Motor neuron (in vitro differentiated cells): ENCODE results near the gene NDUFS8. TPM values are rescaled to one million over a fixed set of nuclear protein-coding genes. Genes with fewer than 3 reads are reported as not detected.
A peak's percentile ranks its signal among the peaks of the same experiment; 100 is the strongest.

Experiments
- ATAC-seq, 8 experiments: fragments of 200-7000 bp; cut with Tn5 transposase; replicated peaks in 6 of 8; 2 replicates each; pipeline ENCODE4 v1.8.0; 2021; ENCODE audit warnings: mild to moderate bottlenecking in 8 of 8, moderate library complexity in 8 of 8
- H3K27ac ChIP-seq, 2 donors: fragments of 250-450 bp; sonication (Bioruptor Pico); 2 replicates each; pipeline ENCODE4 v1.9.0; 2021; ENCODE audit warnings: antibody characterized with exemption in 2 of 2, mild to moderate bottlenecking in 2 of 2, moderate library complexity in 1 of 2
- H3K4me1 ChIP-seq, 2 donors: fragments of 250-450 bp; sonication (Bioruptor Pico); replicated peaks in 1 of 2; 2 replicates each; pipeline ENCODE4 v1.6.1; 2021; ENCODE audit warnings: antibody characterized with exemption in 2 of 2, mild to moderate bottlenecking in 2 of 2, moderate library complexity in 1 of 2
- H3K4me3 ChIP-seq, 5 donors: fragments of 250-450 bp; sonication (Bioruptor Pico); 2 replicates each; pipeline ENCODE4 v1.9.0; 2021; ENCODE audit warnings: antibody characterized with exemption in 5 of 5, mild to moderate bottlenecking in 5 of 5, moderate library complexity in 4 of 5
- WGBS, 10 experiments: fragments of 450-650 bp; shearing (Covaris generic); methylation state at CpG; one replicate each; pipeline ENCODE4 v1.0.0; 2022; 5-methylcytosine and 5-hydroxymethylcytosine counted together
- in situ Hi-C, 9 experiments: fragments of 400-800 bp; cut with MboI; loops; one replicate each; pipeline ENCODE4 v1.15.0; 2021; ENCODE audit warnings: low sequenced_read_pairs in 9 of 9, low pct_unique_long_range_greater_than_20kb in 2 of 9; ENCODE audit not compliant: unreplicated experiment in 9 of 9
- total RNA-seq, 8 experiments: library from RNA; unstranded; fragments of 300-600 nt; gene quantifications; 2 replicates each; pipeline versions ENCODE4 v1.2.3 to v1.2.4, GENCODE V29; 2022

Gene NDUFS8
- total RNA-seq, 8 experiments from 2014 or later = 139 to 265 (median 167) TPM

DNA sequence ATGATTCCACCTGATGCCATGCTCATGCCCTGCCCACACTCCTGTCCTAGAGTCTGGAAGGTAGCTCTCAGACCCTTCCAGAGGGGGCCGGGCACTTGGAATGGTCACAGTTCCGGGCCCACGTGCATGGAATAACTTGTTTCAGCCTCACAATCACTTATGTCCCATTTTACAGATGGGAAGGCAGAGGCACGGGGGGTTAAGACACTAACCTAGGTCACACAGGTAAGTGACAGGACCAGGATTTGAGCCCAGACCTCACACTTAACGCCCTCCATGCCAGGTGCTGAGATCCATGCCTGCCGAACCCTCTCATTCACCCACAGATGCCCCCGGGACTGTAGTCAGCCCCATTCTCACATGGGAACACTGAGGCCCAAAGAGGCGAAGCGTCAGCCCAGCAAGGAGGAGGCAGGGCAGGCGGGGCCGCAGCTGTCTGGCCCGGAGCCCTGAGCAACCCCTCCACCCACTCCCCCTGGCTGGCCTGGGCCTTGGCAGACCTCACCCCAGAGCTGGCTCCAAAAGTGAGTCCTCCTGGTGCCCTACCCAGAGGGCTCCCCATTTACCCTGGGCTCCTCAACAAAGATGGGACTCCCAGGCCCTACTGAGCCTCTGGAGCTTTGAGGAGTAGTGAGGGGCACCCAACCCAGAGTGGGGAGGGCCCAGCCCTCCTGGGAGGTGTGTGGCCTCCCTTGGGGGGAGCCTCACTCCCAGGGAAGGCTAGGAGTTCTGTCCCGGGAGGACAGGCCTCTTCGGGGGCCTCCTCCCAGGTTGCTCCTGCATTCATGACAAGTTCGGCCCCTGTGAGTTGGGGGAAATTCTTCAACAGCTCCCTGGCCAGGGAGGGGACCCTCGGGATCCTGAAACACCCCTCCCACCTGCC lies 22.7 kb upstream of the NDUFS8 start:
- H3K4me1 ChIP-seq = peaks cover 22 to 24% of the 10 kb centered on the region in 2 donors
- no peak overlapping the region for H3K4me3 ChIP-seq
- 60 to 100% (median 79%) methylated on average over 1 to 10 of the region's 16 CpGs; no CpG with 5 or more reads in 5 of the 10 experiments for WGBS, 10 experiments
- H3K27ac ChIP-seq = no peak overlapping the region
- in situ Hi-C loops = no loop called here
- no peak for ATAC-seq

DNA sequence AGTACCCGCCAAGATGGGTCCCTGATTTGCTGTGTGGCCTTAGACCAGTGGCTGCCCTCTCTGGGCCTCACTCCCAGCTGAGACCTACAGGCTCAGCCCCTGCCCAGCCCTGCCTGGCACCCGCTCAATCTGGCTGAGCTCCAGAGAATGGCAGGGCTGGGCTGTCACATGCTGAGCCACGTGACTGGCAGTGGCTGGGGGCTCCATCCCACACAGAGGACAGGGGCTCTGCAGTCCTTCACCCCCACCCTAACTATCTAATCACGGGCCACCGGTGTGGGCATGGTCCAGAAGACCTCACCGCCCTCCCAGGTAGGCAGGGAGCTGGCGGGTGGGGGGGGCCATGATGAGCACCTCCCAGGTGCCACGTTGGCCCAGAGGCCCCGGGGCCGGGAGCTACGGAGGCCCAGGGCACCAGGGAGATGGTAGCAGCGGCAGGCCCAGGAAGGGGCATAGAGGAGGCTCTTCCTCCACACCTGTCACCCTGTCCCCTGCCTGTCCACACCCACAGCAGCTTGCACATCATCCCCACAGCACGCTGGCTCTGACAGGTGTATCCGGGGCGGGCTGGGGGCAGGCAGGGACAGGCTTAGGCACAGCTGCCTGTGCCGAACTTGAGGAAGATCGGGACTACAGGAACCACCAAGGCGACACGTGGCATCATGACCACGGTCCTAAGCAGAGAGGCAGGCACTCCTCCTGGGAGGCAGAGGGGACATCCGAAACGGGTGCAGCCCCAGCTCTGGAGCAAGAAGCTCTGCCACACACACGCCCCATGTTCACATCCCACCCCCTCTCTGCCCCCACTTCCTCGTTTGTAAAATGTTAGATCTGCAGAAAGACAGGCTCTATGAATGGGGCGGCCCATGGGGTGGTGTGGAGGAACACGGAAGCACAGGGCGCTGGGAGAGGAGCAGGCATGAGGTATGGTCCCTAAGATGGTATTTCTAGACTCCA lies 21.8 kb upstream of the NDUFS8 start:
- no peak for ATAC-seq
- in situ Hi-C loops = no loop called here
- H3K4me1 ChIP-seq = peaks cover 22 to 32% of the 10 kb centered on the region in 2 donors
- 71 to 100% (median 100%) methylated on average over 1 to 6 of the region's 27 CpGs; no CpG with 5 or more reads in 5 of the 10 experiments for WGBS, 10 experiments
- H3K4me3 ChIP-seq = no peak overlapping the region
- no peak overlapping the region for H3K27ac ChIP-seq

DNA sequence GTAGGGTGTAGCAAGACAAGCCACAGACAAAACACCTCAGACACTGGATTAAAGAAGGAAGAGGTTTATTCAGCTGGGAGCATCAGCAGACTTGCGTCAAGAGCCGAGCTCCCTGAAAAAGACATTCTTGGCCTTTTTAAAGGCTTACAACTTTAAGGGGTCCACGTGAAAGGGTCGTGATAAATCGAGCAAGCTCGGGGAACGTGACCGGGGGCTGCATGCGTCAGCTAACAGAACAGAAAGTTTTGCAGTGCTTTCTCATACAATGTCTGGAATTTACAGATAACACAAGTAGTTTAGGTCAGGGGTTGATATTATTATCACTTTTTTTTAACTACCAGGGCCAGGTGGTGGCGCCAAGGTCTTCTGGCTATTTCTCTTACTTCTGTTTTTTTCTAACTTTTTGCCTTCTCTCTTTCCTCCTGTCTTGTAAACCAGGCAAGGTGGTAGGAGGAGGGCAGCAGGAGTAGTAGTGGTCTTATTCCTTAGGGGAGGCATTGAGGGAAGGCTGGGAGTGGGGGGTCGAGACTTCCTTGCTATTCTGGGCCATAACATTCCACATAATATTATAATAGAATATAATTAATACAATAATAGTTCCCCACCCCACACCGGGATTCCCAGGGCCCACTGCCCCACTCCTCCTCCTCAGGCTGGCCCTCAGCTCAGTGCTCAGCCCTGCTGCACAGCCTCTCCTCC lies 20.9 kb upstream of the NDUFS8 start:
- Histone ChIP-seq H3K27ac (no peak overlapping the region), H3K4me3 (no peak overlapping the region), H3K4me1 (peaks cover 22 to 29% of the 10 kb centered on the region in 2 donors)
- 33 to 93% (median 74%) methylated on average over 3 to 12 of the region's 12 CpGs for WGBS, 10 experiments
- in situ Hi-C loops = no loop called here
- no peak for ATAC-seq

DNA sequence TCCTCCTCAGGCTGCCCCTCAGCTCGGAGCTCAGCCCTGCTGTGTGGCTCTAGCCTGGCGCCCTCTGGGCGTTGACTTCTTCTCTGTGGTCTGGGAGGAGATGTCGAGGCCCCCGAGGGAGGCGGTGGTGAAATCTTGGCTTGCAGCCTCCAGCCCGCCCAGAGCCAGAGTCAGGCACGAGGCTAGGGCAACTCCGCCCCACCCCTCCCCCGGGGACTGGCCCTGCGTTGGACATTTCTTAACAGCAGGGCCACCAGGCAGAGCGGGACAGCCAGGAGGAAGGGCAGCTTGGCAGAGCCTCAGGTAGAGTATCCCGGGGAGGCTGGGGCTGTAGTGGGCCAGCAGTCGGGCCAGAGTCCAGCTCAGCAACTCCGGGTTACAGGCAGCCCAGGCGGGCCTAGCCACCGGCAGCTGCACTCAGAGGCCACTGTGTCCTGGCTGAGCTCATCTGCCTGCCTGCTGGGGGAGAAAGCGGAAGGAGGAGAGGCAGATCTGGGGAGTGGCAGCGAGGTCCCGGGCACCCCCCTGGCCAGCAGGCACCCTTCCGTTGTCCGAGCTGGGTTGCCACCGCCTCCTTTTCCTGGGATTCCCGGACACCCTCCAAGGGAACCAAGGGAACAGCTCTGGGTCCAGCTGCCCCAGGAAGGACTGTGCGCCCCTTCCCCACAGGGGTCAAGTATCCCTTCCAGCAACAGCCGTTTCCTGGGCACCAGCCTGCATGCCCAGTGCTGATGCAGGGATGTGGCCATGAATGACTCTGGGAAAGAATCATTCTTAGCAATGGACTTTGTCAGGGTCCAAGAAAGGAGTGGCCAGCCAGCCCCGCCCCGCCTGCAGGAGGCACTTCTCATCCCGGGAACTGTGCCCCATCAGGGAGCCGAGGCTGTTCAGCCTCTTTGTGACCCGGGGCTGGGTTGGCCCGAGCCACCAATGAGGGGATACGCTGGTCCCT lies 20.1 kb upstream of the NDUFS8 start, which contains the start of gene ALDH3B1:
Gene ALDH3B1, plus strand, starts transcription at position 238 of the 952 bp plus-strand sequence. CDS start 4,971 bp downstream, outside the sequence.
- in situ Hi-C loops = no loop called here
- H3K27ac ChIP-seq = peak within 1 kb of the TSS in 1 of 2 donors; percentile 49
- ATAC-seq = peak; percentile 65 to 92 (median 71)

DNA sequence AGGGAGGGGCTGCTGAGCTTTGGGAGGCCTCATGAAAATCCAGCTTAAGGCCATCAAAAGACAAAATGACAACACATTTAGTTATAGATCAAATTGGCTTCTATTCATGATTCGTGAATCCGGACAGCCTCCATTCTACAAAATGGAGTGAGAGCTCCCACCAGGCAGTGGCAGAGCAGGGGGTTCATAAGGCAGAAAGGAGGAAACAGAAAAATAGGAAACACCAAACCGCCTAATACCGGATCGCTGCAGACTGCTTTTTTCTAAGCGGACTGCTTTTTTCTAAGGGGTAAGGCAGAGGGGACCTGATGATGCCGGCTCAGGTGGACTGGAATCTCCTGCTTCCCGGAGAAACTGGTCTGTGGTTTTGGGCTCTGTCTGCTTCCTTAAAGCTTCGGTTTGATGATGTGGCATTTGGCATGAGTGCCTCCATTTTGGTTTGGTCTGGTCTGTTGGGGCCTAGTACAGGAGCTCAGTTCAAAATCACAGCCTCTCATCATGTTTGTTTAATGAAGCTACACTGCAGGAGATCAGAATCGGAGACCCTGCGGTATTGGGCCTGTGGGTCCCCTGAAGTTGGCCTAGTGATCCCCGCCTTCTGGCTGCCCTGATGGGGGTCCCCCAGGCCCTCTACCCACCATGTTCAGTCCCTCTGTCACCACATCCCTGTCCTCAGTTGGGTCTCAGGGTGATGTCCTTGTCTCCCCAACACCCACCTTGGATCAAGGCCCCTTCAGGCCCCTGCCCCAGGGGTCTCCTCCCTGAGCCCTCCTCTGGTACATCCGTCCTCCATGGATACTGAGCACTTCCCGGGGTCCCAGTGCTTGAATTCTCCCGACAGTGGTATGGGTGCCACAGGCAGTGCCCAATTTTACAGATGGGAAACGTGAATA lies 19.2 kb upstream of the NDUFS8 start:
- peak in 2 of 8 experiments; percentile 3 to 10 for ATAC-seq
- no peak overlapping the region for H3K4me3 ChIP-seq
- in situ Hi-C loops = no loop called here
- peak overlapping the region in 1 of 2 donors; percentile 49 for H3K27ac ChIP-seq
- peaks cover 22 to 29% of the 10 kb centered on the region in 2 donors for H3K4me1 ChIP-seq
- 0 to 100% (median 71%) methylated on average over 1 to 7 of the region's 16 CpGs for WGBS, 10 experiments

More for the DNA sequence above, 20.1 kb upstream of the NDUFS8 start, which contains the start of gene ALDH3B1:
- peaks cover 22 to 29% of the 10 kb centered on the region in 2 donors for H3K4me1 ChIP-seq
- WGBS, 10 experiments = 4 to 38% (median 13%) methylated on average over 4 to 8 of the region's 33 CpGs; no CpG with 5 or more reads in 5 of the 10 experiments
- no peak within 1 kb of the TSS for H3K4me3 ChIP-seq

DNA sequence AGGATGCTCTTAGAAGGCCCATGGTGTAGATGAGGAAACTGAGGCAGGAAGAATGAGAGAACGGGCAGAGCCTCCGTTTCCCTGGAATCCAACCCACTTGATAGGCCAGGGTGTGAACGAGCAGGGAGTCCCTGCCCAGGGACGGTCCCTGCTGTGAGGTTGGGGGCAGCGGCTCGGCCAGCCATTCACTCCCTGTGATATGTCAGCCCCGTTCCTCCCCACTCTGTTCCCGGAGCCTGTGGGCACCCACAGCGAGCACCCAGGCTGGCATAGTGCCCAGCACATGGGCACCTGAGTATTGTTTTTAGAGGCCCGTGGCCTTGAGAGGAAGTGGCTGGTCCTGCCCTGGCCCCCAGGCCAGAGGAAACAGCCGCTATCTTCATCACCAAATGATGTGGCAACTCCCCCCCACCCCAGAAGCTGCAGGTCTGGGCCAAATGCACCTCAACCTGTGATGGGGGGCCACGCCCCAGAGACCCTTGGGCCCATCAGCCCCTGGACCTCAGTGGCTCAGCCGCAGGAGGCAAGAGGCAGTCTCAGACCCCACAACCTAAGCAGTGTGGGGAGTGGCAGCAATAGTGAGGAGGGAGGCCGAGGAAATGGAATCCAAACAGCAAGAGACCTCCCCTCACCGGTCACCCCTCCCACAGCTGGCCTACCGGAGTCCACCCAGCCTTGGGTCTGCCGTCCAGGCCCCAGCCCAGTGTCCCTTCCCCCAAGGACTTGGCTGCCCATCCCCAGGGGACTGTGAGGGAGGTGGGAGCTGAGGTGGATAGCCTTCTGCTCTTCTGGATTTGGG lies 18.2 kb upstream of the NDUFS8 start:
- no peak overlapping the region for H3K27ac ChIP-seq
- peaks cover 29 to 38% of the 10 kb centered on the region in 2 donors for H3K4me1 ChIP-seq
- H3K4me3 ChIP-seq = no peak overlapping the region
- in situ Hi-C loops = no loop called here
- 86% methylated on average over 3 of the region's 17 CpGs; no CpG with 5 or more reads in 9 of the 10 experiments for WGBS, 10 experiments
- no peak for ATAC-seq

DNA sequence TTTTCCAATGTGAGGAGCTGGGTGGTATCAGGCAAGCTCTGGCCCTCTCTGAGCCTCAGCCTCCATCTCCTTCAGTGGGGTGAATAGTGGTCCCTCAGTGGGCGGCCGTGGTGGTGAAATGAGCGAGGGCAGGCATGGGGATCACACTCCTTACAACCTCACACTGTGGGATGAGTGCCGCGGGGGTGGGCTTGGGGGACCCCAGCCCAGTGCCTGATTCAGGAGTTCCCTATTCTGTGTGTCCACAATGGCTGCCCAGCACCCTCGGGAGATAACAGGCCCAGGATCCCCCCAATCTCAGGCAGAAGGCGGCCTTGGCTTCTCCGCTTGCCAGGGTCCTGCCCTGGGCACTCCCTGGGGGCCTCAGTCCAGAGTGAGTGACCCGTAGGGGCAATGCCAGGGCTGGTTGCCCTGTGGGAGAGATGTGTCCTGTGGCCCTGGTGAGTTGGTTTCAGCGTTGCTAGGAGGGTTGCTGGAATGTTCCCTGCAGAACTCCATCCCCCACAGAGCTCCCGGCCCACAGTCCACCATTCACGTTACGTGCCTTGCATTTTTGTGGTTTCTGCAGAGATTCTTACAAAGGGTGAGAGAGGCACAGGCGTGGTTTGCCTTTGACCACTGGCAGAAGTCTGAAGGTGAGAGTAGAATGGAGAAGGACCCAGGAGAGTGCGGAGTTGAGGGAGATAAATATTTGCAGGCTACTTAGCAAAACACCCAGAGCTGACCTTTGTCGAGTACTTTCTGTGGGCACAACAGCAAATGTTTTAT lies 17.5 kb upstream of the NDUFS8 start:
- Histone ChIP-seq H3K27ac (peak overlapping the region in 1 of 2 donors; percentile 54), H3K4me3 (no peak overlapping the region), H3K4me1 (peaks cover 29 to 45% of the 10 kb centered on the region in 2 donors)
- ATAC-seq = peak in 7 of 8 experiments; percentile 3 to 55 (median 16)
- in situ Hi-C loops = no loop called here
- 6 to 94% (median 58%) methylated on average over 1 to 5 of the region's 16 CpGs; no CpG with 5 or more reads in 3 of the 10 experiments for WGBS, 10 experiments

DNA sequence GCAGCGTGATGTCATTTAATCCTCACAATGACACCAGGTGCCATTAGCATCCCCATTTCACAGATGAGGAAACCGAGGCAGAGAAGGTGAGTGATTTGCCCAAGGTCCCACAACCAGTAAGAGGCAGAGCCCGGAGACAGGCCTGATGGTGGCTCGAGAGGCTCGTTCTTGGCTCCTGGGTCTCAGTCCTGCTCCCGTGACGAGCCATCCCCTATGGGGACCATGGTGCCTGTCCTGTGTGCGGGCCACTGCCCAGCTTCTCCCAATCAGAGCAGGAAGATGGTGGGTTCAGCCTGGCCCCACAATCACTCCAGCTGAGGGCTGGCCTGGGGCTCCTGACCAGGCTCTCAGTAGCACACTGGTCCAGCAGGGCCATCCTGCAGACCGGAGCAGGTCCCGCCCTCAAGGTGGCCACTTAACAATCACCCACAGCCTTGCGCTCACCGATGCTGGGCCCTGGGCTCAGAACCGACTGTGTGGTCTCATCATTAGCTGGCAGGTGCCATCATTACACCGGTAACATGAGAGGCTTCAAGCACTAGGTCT lies 16.8 kb upstream of the NDUFS8 start:
- Histone ChIP-seq H3K4me3 (no peak overlapping the region), H3K27ac (no peak overlapping the region), H3K4me1 (peaks cover 29 to 47% of the 10 kb centered on the region in 2 donors)
- WGBS, 10 experiments = 80 to 100% (median 100%) methylated on average over 2 to 10 of the region's 14 CpGs; no CpG with 5 or more reads in 3 of the 10 experiments
- in situ Hi-C loops = no loop called here
- no peak for ATAC-seq

DNA sequence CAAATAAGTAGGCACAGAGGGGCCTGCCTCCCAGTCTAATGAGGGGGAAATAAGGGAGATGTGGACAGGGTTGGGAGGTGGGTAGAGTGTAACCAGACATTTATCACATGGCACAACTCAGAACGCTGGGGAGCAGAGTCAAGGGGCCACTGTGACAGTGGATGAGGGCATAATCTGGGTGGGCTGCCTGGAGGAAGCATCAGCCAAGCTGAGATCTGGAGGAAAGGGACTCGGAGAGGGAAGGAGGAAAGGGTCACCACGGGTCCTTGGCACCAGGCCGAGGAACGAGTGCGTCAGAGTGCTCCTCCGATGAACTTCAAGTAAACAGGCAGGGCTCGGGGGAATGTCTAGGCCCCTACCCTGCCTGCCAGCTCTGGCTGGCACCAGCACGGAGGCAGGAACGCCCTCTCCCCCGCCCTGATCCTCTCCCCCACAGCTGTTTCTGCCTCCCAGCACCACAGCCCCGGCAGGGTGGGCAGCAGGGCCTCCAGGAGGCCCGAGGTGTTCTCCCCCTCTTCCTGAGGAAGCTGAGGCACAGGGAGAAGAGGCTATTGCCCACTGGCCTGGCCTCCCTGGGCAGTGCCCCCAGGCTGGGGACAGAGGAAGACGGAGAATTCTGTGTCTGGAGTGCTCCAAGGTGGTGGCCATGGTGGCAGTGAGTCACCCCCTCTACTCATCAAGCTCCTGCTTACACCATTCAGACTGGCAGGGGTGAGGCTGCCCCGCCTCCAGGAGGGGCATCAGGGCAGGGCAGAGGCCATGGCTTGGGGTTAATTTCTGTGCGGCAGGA lies 16.1 kb upstream of the NDUFS8 start:
- Histone ChIP-seq H3K27ac (no peak overlapping the region), H3K4me3 (no peak overlapping the region), H3K4me1 (peaks cover 29 to 47% of the 10 kb centered on the region in 2 donors)
- WGBS, 10 experiments = 0 to 100% (median 81%) methylated on average over 1 to 2 of the region's 16 CpGs; no CpG with 5 or more reads in 6 of the 10 experiments
- in situ Hi-C loops = no loop called here
- ATAC-seq = no peak
